ENCODE results near the gene RNF141. TPM values are rescaled to one million over a fixed set of nuclear protein-coding genes. Genes with fewer than 3 reads are reported as not detected.

RNF141 gene
- total and polyA plus RNA-seq, 5 donors from 2014 or later, result 7.8 to 22.5 (median 17.8) TPM

- no peak overlapping the region for H3K4me3 Mint-ChIP-seq
- H3K36me3 ChIP-seq (ENCODE audit: control insufficient read depth, insufficient read depth, low read length), result peaks cover 50% of the 10 kb centered on the region
- H3K27ac ChIP-seq (ENCODE audit: insufficient read depth, low read length, poor library complexity, severe bottlenecking), result no peak overlapping the region
- DNase-seq (no peak), ATAC-seq (ENCODE audit: low read depth in 2 of 2) (no peak)
- peaks cover 20% of the 10 kb centered on the region for H3K36me3 Mint-ChIP-seq
- no peaks in the 10 kb centered on the region for H3K9me3 ChIP-seq (ENCODE audit: control insufficient read depth in 2 of 2, low read length in 2 of 2)
- no peak overlapping the region for H3K27ac Mint-ChIP-seq
- H3K4me3 ChIP-seq (ENCODE audit: low read depth, low read length), result no peak overlapping the region
- H3K27me3 ChIP-seq (ENCODE audit: control insufficient read depth, insufficient read depth, low read length), result no peaks in the 10 kb centered on the region
- peaks cover 0 to 11% (median 5%) of the 10 kb centered on the region in 4 donors for H3K4me1 Mint-ChIP-seq
- H3K9me3 Mint-ChIP-seq, result no peaks in the 10 kb centered on the region
- H3K4me1 ChIP-seq (ENCODE audit: control insufficient read depth, insufficient read depth, low read length, poor library complexity, severe bottlenecking), result no peaks in the 10 kb centered on the region
- H3K27me3 Mint-ChIP-seq, result no peaks in the 10 kb centered on the region
Observed at GRCh38 chr11:10520562-10520961, 20.4 kb downstream of the RNF141 start.

- H3K9me3 Mint-ChIP-seq, result no peaks in the 10 kb centered on the region
- no peak for ATAC-seq (ENCODE audit: low read depth in 2 of 2)
- no peaks in the 10 kb centered on the region for H3K27me3 Mint-ChIP-seq
- H3K36me3 Mint-ChIP-seq, result peaks cover 26% of the 10 kb centered on the region
- no peak overlapping the region for H3K4me3 Mint-ChIP-seq
- H3K27ac Mint-ChIP-seq, result no peak overlapping the region
- Histone ChIP-seq H3K27ac (ENCODE audit: insufficient read depth, low read length, poor library complexity, severe bottlenecking) (no peak overlapping the region), H3K4me3 (ENCODE audit: low read depth, low read length) (no peak overlapping the region), H3K9me3 (ENCODE audit: control insufficient read depth in 2 of 2, low read length in 2 of 2) (no peaks in the 10 kb centered on the region), H3K4me1 (ENCODE audit: control insufficient read depth, insufficient read depth, low read length, poor library complexity, severe bottlenecking) (no peaks in the 10 kb centered on the region), H3K36me3 (ENCODE audit: control insufficient read depth, insufficient read depth, low read length) (peaks cover 55% of the 10 kb centered on the region), H3K27me3 (ENCODE audit: control insufficient read depth, insufficient read depth, low read length) (no peaks in the 10 kb centered on the region)
- peaks cover 0 to 16% (median 8%) of the 10 kb centered on the region in 4 donors for H3K4me1 Mint-ChIP-seq
- no peak for DNase-seq
Observed at GRCh38 chr11:10519630-10520029, 21.4 kb downstream of the RNF141 start.

- peaks cover 27% of the 10 kb centered on the region for H3K36me3 Mint-ChIP-seq
- H3K27ac Mint-ChIP-seq, result peak overlapping the region in 1 of 3 donors; percentile 24
Observed at GRCh38 chr11:10518891-10519290, 22.1 kb downstream of the RNF141 start.

GRCh38 chr11:10518123-10518522 is 22.9 kb downstream of the RNF141 start:
- Histone ChIP-seq H3K4me3 (ENCODE audit: low read depth, low read length) (no peak overlapping the region), H3K27ac (ENCODE audit: insufficient read depth, low read length, poor library complexity, severe bottlenecking) (no peak overlapping the region), H3K27me3 (ENCODE audit: control insufficient read depth, insufficient read depth, low read length) (no peaks in the 10 kb centered on the region), H3K4me1 (ENCODE audit: control insufficient read depth, insufficient read depth, low read length, poor library complexity, severe bottlenecking) (no peaks in the 10 kb centered on the region), H3K9me3 (ENCODE audit: control insufficient read depth in 2 of 2, low read length in 2 of 2) (no peaks in the 10 kb centered on the region), H3K36me3 (ENCODE audit: control insufficient read depth, insufficient read depth, low read length) (peaks cover 52% of the 10 kb centered on the region)
- no peak overlapping the region for H3K27ac Mint-ChIP-seq
- no peak for DNase-seq
- no peaks in the 10 kb centered on the region for H3K27me3 Mint-ChIP-seq
- peaks cover 23% of the 10 kb centered on the region for H3K36me3 Mint-ChIP-seq
- ATAC-seq (ENCODE audit: low read depth in 2 of 2), result no peak
- no peaks in the 10 kb centered on the region for H3K9me3 Mint-ChIP-seq
- H3K4me3 Mint-ChIP-seq, result no peak overlapping the region
- H3K4me1 Mint-ChIP-seq, result peaks cover 0 to 20% (median 7%) of the 10 kb centered on the region in 4 donors

More at GRCh38 chr11:10518891-10519290, 22.1 kb downstream of the RNF141 start:
- Mint-ChIP-seq H3K27me3 (no peaks in the 10 kb centered on the region), H3K4me1 (peaks cover 0 to 20% (median 8%) of the 10 kb centered on the region in 4 donors), H3K9me3 (no peaks in the 10 kb centered on the region), H3K4me3 (no peak overlapping the region)
- ATAC-seq (ENCODE audit: low read depth in 2 of 2) (no peak), DNase-seq (no peak)
- Histone ChIP-seq H3K27ac (ENCODE audit: insufficient read depth, low read length, poor library complexity, severe bottlenecking) (no peak overlapping the region), H3K27me3 (ENCODE audit: control insufficient read depth, insufficient read depth, low read length) (no peaks in the 10 kb centered on the region), H3K4me1 (ENCODE audit: control insufficient read depth, insufficient read depth, low read length, poor library complexity, severe bottlenecking) (no peaks in the 10 kb centered on the region), H3K36me3 (ENCODE audit: control insufficient read depth, insufficient read depth, low read length) (peaks cover 56% of the 10 kb centered on the region), H3K4me3 (ENCODE audit: low read depth, low read length) (no peak overlapping the region), H3K9me3 (ENCODE audit: control insufficient read depth in 2 of 2, low read length in 2 of 2) (no peaks in the 10 kb centered on the region)

- peaks cover 39% of the 10 kb centered on the region for H3K36me3 ChIP-seq (ENCODE audit: control insufficient read depth, insufficient read depth, low read length)
- ATAC-seq (ENCODE audit: low read depth in 2 of 2) (no peak), DNase-seq (no peak)
- H3K4me1 ChIP-seq (ENCODE audit: control insufficient read depth, insufficient read depth, low read length, poor library complexity, severe bottlenecking), result no peaks in the 10 kb centered on the region
- Mint-ChIP-seq H3K4me1 (peaks cover 0 to 20% (median 8%) of the 10 kb centered on the region in 4 donors), H3K9me3 (no peaks in the 10 kb centered on the region), H3K4me3 (no peak overlapping the region), H3K27me3 (no peaks in the 10 kb centered on the region), H3K36me3 (peaks cover 21% of the 10 kb centered on the region), H3K27ac (no peak overlapping the region)
- no peak overlapping the region for H3K27ac ChIP-seq (ENCODE audit: insufficient read depth, low read length, poor library complexity, severe bottlenecking)
- H3K9me3 ChIP-seq (ENCODE audit: control insufficient read depth in 2 of 2, low read length in 2 of 2), result no peaks in the 10 kb centered on the region
- no peaks in the 10 kb centered on the region for H3K27me3 ChIP-seq (ENCODE audit: control insufficient read depth, insufficient read depth, low read length)
- no peak overlapping the region for H3K4me3 ChIP-seq (ENCODE audit: low read depth, low read length)
Observed at GRCh38 chr11:10515418-10515817, 25.6 kb downstream of the RNF141 start.

GRCh38 chr11:10514709-10515108 is 26.3 kb downstream of the RNF141 start:
- Mint-ChIP-seq H3K27ac (no peak overlapping the region), H3K4me1 (peaks cover 0 to 20% (median 8%) of the 10 kb centered on the region in 4 donors), H3K4me3 (no peak overlapping the region), H3K36me3 (peaks cover 20% of the 10 kb centered on the region), H3K27me3 (no peaks in the 10 kb centered on the region), H3K9me3 (no peaks in the 10 kb centered on the region)
- no peak overlapping the region for H3K4me3 ChIP-seq (ENCODE audit: low read depth, low read length)
- H3K27ac ChIP-seq (ENCODE audit: insufficient read depth, low read length, poor library complexity, severe bottlenecking), result no peak overlapping the region
- no peaks in the 10 kb centered on the region for H3K27me3 ChIP-seq (ENCODE audit: control insufficient read depth, insufficient read depth, low read length)
- DNase-seq (no peak), ATAC-seq (ENCODE audit: low read depth in 2 of 2) (no peak)
- peaks cover 37% of the 10 kb centered on the region for H3K36me3 ChIP-seq (ENCODE audit: control insufficient read depth, insufficient read depth, low read length)
- no peaks in the 10 kb centered on the region for H3K9me3 ChIP-seq (ENCODE audit: control insufficient read depth in 2 of 2, low read length in 2 of 2)
- H3K4me1 ChIP-seq (ENCODE audit: control insufficient read depth, insufficient read depth, low read length, poor library complexity, severe bottlenecking), result no peaks in the 10 kb centered on the region

- Mint-ChIP-seq H3K27me3 (no peaks in the 10 kb centered on the region), H3K9me3 (no peaks in the 10 kb centered on the region), H3K36me3 (peaks cover 16% of the 10 kb centered on the region), H3K4me3 (no peak overlapping the region), H3K4me1 (peaks cover 0 to 20% (median 8%) of the 10 kb centered on the region in 4 donors), H3K27ac (peak overlapping the region in 1 of 3 donors; percentile 11)
- Histone ChIP-seq H3K27me3 (ENCODE audit: control insufficient read depth, insufficient read depth, low read length) (no peaks in the 10 kb centered on the region), H3K4me1 (ENCODE audit: control insufficient read depth, insufficient read depth, low read length, poor library complexity, severe bottlenecking) (no peaks in the 10 kb centered on the region), H3K9me3 (ENCODE audit: control insufficient read depth in 2 of 2, low read length in 2 of 2) (no peaks in the 10 kb centered on the region), H3K4me3 (ENCODE audit: low read depth, low read length) (no peak overlapping the region), H3K27ac (ENCODE audit: insufficient read depth, low read length, poor library complexity, severe bottlenecking) (no peak overlapping the region), H3K36me3 (ENCODE audit: control insufficient read depth, insufficient read depth, low read length) (peaks cover 32% of the 10 kb centered on the region)
- no peak for ATAC-seq (ENCODE audit: low read depth in 2 of 2)
- DNase-seq, result no peak
Observed at GRCh38 chr11:10514202-10514601, 26.8 kb downstream of the RNF141 start.

- no peak for ATAC-seq (ENCODE audit: low read depth in 2 of 2)
- H3K36me3 ChIP-seq (ENCODE audit: control insufficient read depth, insufficient read depth, low read length), result peaks cover 38% of the 10 kb centered on the region
- no peaks in the 10 kb centered on the region for H3K4me1 ChIP-seq (ENCODE audit: control insufficient read depth, insufficient read depth, low read length, poor library complexity, severe bottlenecking)
- no peak overlapping the region for H3K4me3 ChIP-seq (ENCODE audit: low read depth, low read length)
- peak overlapping the region in 1 of 3 donors; percentile 15 for H3K27ac Mint-ChIP-seq
- H3K9me3 Mint-ChIP-seq, result no peaks in the 10 kb centered on the region
- no peaks in the 10 kb centered on the region for H3K27me3 Mint-ChIP-seq
- H3K9me3 ChIP-seq (ENCODE audit: control insufficient read depth in 2 of 2, low read length in 2 of 2), result no peaks in the 10 kb centered on the region
- peaks cover 0 to 9% (median 5%) of the 10 kb centered on the region in 4 donors for H3K4me1 Mint-ChIP-seq
- H3K27me3 ChIP-seq (ENCODE audit: control insufficient read depth, insufficient read depth, low read length), result no peaks in the 10 kb centered on the region
- no peak overlapping the region for H3K4me3 Mint-ChIP-seq
- no peak for DNase-seq
- H3K27ac ChIP-seq (ENCODE audit: insufficient read depth, low read length, poor library complexity, severe bottlenecking), result no peak overlapping the region
- peaks cover 14% of the 10 kb centered on the region for H3K36me3 Mint-ChIP-seq
Observed at GRCh38 chr11:10511181-10511621, 29.8 kb downstream of the RNF141 start.
